Measurements from ENCODE around the gene UBASH3B. TPM values are rescaled to one million over a fixed set of nuclear protein-coding genes. Genes with fewer than 3 reads are reported as not detected.
A peak's percentile ranks its signal among the peaks of the same experiment; 100 is the strongest.

UBASH3B gene
- total and polyA plus RNA-seq, 11 donors, result 0.72 to 19.0 (median 1.7) TPM

DNA sequence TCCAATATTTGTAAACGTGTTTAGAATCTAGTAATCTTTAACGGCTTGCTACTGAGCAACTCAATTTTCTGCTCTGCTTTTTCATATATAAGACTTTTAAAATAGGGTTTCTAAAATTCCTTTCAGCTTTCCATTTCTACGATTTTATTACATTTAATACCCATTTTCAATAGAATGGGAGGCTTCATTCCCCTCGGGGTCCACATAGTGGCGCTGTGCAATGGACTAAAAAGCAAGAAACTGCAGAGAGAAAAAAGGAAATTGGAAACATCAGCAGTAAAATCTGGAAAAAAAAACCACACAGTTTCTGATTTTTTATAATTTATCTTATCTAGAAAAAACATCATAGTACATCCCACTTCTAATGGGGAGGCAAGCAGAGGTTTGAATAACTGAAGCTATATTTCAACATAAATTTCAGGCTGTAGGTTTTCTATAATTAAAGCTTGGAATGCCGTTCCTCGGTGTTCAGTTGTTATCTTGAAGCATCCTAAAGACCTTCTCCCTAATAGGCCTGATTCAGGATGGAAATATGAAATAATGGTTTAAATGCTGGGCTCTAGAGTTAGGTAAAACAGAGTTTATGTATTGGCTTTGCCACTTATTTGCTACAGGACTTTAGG lies 208.3 kb downstream of the UBASH3B start:
- TF ChIP-seq POLR2A (IDR thresholded peaks at IDR 0.05) (no peak), CTCF (IDR thresholded peaks at IDR 0.05) (peak; percentile 61 to 89 (median 74))
- Histone ChIP-seq H3K9me3 (no peaks in the 10 kb centered on the region), H3K4me1 (peaks cover 0 to 7% (median 0%) of the 10 kb centered on the region in 12 donors), H3K36me3 (no peaks in the 10 kb centered on the region), H3K4me3 (peak overlapping the region in 2 of 12 donors; percentile 6 to 21), H3K27ac (peak overlapping the region in 1 of 12 donors; percentile 57), H3K27me3 (peaks cover 0 to 64% (median 13%) of the 10 kb centered on the region in 9 donors)
- ATAC-seq (no peak), DNase-seq (peak in 3 of 5 donors; percentile 18 to 36 (median 28))
- 18 to 19% (median 19%) methylated on average over 7 of the region's 7 CpGs for WGBS, 4 donors
- intact Hi-C loops (cut with DNase I), result loop anchor here in 9 of 10 donors (1.0 to 10.0 kb wide), 6 partner anchors 156 to 191 kb away; no protein-coding TSS in a partner anchor

Other genes starting within 250 kb of the UBASH3B start
- gene CRTAM, start 182.8 kb downstream of the UBASH3B start, total RNA-seq, result 1 to 10 TPM in 2 of 9 donors, under 1 TPM in 1, not detected in 6; 0.23 to 2.2 (median 1.8) TPM
- under 1 TPM in 1 of 2 donors, not detected in 1; 0.08 TPM for gene CRTAM, start 182.8 kb downstream of the UBASH3B start, polyA plus RNA-seq
- 1 to 10 TPM in 5 of 9 donors, under 1 TPM in 4; 0.50 to 2.3 (median 1.1) TPM for gene JHY, start 227.0 kb downstream of the UBASH3B start, total RNA-seq
- under 1 TPM; 0.54 to 0.61 TPM for gene JHY, start 227.0 kb downstream of the UBASH3B start, polyA plus RNA-seq